ENCODE results near the gene PLXNB1.

GRCh38 chr3:48423883-48424695 lies 5.8 kb downstream of the PLXNB1 start:
- TF ChIP-seq ZNF234 (CRISPR knock-in tag; conservative IDR thresholded peaks at IDR 0.05), result no peak
- TF ChIP-seq CTCF (CRISPR knock-in tag; IDR thresholded peaks at IDR 0.05), result no peak
- TF ChIP-seq KAT7 (CRISPR knock-in tag; IDR thresholded peaks at IDR 0.05; ENCODE audit: borderline replicate concordance), result no peak
- TF ChIP-seq BCLAF1 (IDR thresholded peaks at IDR 0.05), result no peak
- TF ChIP-seq EP300 (IDR thresholded peaks at IDR 0.05; ENCODE audit: low read depth in 2 of 2, low read length in 2 of 2), result no peak
- TF ChIP-seq EP300 (CRISPR knock-in tag; IDR thresholded peaks at IDR 0.05; ENCODE audit: borderline replicate concordance), result no peak
- no peak for TF ChIP-seq ASH2L (IDR thresholded peaks at IDR 0.05; ENCODE audit: insufficient read length, low read depth, low read length)

All from HepG2 (cell line).